Aorta (tissue), 5 donors: Measurements from ENCODE around the gene HNRNPH1. TPM values are rescaled to one million over a fixed set of nuclear protein-coding genes. Genes with fewer than 3 reads are reported as not detected.
A peak's percentile ranks its signal among the peaks of the same experiment; 100 is the strongest.
"Not testable (repeated sequence)": the region's sequence is repeated elsewhere in the genome, so short reads cannot be mapped to it uniquely, and the experiment has no call there.

Experiments
- ATAC-seq: fragments of 200-7000 bp; cut with Tn5 transposase; one replicate; pipeline ENCODE4 v1.9.1; 2022; ENCODE audit warnings: moderate library complexity; ENCODE audit not compliant: low FRiP score
- DNase-seq, 2 donors: peaks; one replicate each; pipeline ENCODE4 v3.0.0-alpha.2; 2020
- H3K27ac ChIP-seq, 2 donors: one replicate each; pipeline ENCODE4 v1.5.1; 2013; ENCODE audit warnings: low read length in 2 of 2, mild to moderate bottlenecking in 2 of 2, moderate library complexity in 2 of 2, control low read depth in 1 of 2, inconsistent platforms in 1 of 2, low read depth in 1 of 2
- H3K27me3 ChIP-seq, 2 donors: one replicate each; pipeline ENCODE4 v1.6.1; 2013; ENCODE audit warnings: control low read depth in 1 of 2, low read length in 1 of 2, mild to moderate bottlenecking in 1 of 2, moderate library complexity in 1 of 2; ENCODE audit not compliant: insufficient read depth in 2 of 2, control insufficient read depth in 1 of 2
- H3K36me3 ChIP-seq, 2 donors: one replicate each; pipeline ENCODE4 v1.6.1; 2013; ENCODE audit warnings: control low read depth in 1 of 2, low read length in 1 of 2, mild to moderate bottlenecking in 1 of 2; ENCODE audit not compliant: insufficient read depth in 2 of 2, control insufficient read depth in 1 of 2
- H3K4me1 ChIP-seq, 2 donors: one replicate each; pipeline ENCODE4 v1.6.1; 2013; ENCODE audit warnings: low read length in 2 of 2, control low read depth in 1 of 2, mild to moderate bottlenecking in 1 of 2, moderate library complexity in 1 of 2; ENCODE audit not compliant: insufficient read depth in 2 of 2, control insufficient read depth in 1 of 2
- H3K4me3 ChIP-seq, 2 donors: one replicate each; pipeline ENCODE4 v1.5.1; 2013; ENCODE audit warnings: low read length in 2 of 2, control low read depth in 1 of 2, mild to moderate bottlenecking in 1 of 2
- H3K9me3 ChIP-seq: one replicate; pipeline ENCODE4 v1.6.1; 2013; ENCODE audit warnings: mild to moderate bottlenecking, low read length; ENCODE audit not compliant: control insufficient read depth
- WGBS, 2 donors: extraction: QIAGEN DNeasy Blood & Tissue Kit; methylation state at CpG; one replicate each; pipeline ENCODE4 v1.1.7; 2013; 5-methylcytosine and 5-hydroxymethylcytosine counted together
- intact Hi-C, 2 donors: fragments of 100-400 bp; cut with DNase I; formaldehyde crosslinking; loops; one replicate each; pipeline versions ENCODE4 v1.14.2 to v1.15.0; 2022
- polyA plus RNA-seq, 2 donors: library from polyadenylated mRNA; stranded (reverse); fragments of 200-250 nt; gene quantifications; one replicate each; pipeline ENCODE4 v1.2.3, GENCODE V29; 2013
- total RNA-seq, 2 donors: library from RNA; stranded (reverse); fragmentation: NEBNext Ultra II Directional; extraction: Animal tissue kit (Norgen Biotek cat#: 25700); gene quantifications; one replicate each; pipeline ENCODE4 v1.2.1, GENCODE V29; 2021
- donor health status: healthy with polysubstance abuse.
- donor health status: Bipolar disorder and iron deficiency.
- donor health status: DM: no; HTN: no; CAD: no.
- donor health status: DM: no; HTN: no; CAD: no.
- donor health status: DM: yes; HTN: yes; CAD: no.

The HNRNPH1 gene
- total and polyA plus RNA-seq, 4 donors, result 141 to 680 (median 404) TPM

GRCh38 chr5:179649166-179649703 lies 25.8 kb upstream of the HNRNPH1 start:
- H3K4me3 ChIP-seq, H3K36me3 ChIP-seq, intact Hi-C loops, H3K4me1 ChIP-seq, H3K9me3 ChIP-seq, DNase-seq, H3K27me3 ChIP-seq, ATAC-seq, H3K27ac ChIP-seq: not testable (repeated sequence)
- 72 to 77% methylated on average over 9 to 10 of the region's 10 CpGs for WGBS, 2 donors

GRCh38 chr5:179648410-179648809 lies 24.9 kb upstream of the HNRNPH1 start:
- Histone ChIP-seq H3K27ac (no peak overlapping the region), H3K36me3 (no peaks in the 10 kb centered on the region), H3K4me1 (no peaks in the 10 kb centered on the region), H3K27me3 (no peaks in the 10 kb centered on the region), H3K4me3 (no peak overlapping the region), H3K9me3 (no peaks in the 10 kb centered on the region)
- 78 to 84% methylated on average over 9 of the region's 9 CpGs for whole genome bisulfite sequencing, 2 donors
- intact Hi-C loops, result no loop called here
- DNase-seq (no peak), ATAC-seq (no peak)

DNA sequence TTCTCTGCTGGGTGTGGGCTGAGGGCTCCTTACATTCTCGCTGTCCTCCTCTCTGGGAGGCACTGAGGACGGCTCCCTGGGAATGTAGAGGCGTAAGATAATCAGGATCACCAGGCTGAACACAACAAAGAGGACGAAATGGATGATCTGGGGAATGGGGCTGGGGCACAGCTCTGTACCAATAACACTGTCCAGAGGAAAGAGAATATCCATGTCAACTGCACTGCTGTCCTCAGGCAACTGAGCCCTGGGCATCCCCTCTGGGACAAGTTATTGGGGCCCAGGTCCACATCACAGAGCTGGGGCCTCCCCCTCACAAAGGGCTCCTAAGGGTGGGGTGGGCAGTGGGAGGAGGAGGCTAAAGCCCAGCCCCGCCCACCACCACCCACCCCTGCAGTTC lies 21.3 kb upstream of the HNRNPH1 start:
- DNase-seq, H3K4me3 ChIP-seq, ATAC-seq, H3K36me3 ChIP-seq, H3K27me3 ChIP-seq, H3K4me1 ChIP-seq, H3K9me3 ChIP-seq, H3K27ac ChIP-seq, intact Hi-C loops: not testable (repeated sequence)
- WGBS, 2 donors, result 77 to 90% methylated on average over 4 to 5 of the region's 5 CpGs

DNA sequence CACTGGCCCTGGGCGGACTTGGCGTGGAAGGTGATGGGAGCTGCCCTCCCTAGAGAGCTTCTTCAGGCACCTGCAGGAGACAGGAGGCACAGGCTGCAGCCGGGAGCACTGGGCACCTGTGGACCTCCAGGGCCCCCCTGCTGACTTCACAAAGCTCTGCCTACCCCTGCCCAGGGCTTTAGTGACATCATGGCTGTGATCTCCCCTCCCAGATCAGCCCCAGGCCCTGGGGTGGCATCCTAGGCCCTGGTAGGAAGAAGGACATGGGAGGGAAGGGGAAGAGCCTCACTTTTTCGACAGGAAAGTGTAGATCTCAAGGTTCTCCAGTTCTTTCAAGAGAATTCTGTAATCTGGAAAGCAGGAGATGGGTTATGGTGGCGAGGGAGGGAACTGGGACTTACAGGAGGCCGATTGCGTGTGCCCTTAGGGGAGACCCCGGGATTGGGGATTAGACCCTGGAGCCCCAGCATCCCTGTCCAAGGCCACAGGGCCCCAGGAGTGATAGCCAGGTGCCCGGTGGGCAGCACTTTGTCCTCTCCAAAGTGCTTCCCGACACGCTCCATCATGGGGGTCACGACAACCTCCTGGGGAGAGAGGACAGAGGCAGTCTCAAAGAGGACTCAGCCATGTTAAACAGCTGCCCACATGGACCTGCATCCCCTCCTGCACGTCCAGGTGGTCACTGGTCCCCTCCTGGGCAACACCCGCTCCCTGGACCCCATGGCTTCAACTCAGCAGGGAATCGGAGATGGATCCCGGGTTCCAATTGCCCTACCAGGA lies 19.9 kb upstream of the HNRNPH1 start:
- DNase-seq, result peak in 1 of 2 donors; percentile 42
- H3K27me3 ChIP-seq, result not testable (repeated sequence)

DNA sequence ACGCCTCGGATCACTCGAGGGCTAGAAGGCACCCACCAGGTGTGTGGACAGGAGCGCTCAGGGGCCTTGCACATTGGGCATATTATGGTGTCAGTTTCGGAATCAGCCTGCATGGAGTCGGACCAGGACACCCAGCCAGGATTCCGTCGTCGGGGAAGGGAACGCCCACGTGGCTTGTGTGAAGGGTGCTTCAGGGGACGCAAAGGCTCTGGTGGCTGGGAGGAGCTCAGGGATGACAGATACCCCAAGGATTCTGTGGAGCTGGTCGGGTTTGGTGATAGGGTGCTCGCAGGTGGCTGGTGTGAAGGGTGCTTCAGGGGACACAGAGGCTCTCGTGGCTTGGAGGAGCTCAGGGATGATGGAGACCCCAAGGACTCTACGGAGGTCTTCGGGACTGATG lies 19.2 kb upstream of the HNRNPH1 start:
- H3K4me1 ChIP-seq, H3K4me3 ChIP-seq, H3K36me3 ChIP-seq, H3K27ac ChIP-seq, H3K27me3 ChIP-seq, H3K9me3 ChIP-seq, ATAC-seq, intact Hi-C loops: not testable (repeated sequence)
- peak in 1 of 2 donors; percentile 57 for DNase-seq
- WGBS, 2 donors, result 82 to 88% methylated on average over 13 to 17 of the region's 17 CpGs

More for the DNA sequence above, 19.9 kb upstream of the HNRNPH1 start:
- H3K27ac ChIP-seq, intact Hi-C loops, H3K4me3 ChIP-seq, H3K36me3 ChIP-seq, H3K9me3 ChIP-seq, H3K4me1 ChIP-seq: not testable (repeated sequence)
- ATAC-seq, result peak; percentile 15
- 87 to 91% methylated on average over 15 to 16 of the region's 16 CpGs for WGBS, 2 donors

DNA sequence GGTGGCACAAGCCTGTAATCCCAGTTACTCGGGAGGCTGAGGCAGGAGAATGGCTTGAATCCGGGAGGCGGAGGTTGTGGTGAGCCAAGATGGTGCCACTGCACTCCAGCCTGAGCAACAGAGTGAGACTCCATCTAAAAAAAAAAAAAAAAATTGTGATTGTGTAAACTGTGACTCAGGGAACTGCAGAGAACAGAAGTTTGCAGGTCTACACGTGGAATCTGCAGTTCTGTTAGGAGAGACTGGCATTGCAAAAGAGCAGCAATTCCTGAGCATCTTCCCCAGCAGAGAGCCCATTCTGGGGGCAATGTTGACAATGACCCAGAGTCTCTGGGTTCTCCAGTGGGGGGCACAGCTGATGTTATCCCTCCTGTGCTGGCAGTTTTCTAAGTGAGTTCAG lies 18.3 kb upstream of the HNRNPH1 start:
- H3K4me3 ChIP-seq, intact Hi-C loops, H3K27ac ChIP-seq, DNase-seq, ATAC-seq, H3K4me1 ChIP-seq, H3K27me3 ChIP-seq, H3K9me3 ChIP-seq, H3K36me3 ChIP-seq: not testable (repeated sequence)
- 0% methylated on average over 1 of the region's 4 CpGs; no CpG with 5 or more reads in 1 of the 2 donors for WGBS, 2 donors

- H3K9me3 ChIP-seq, ATAC-seq, H3K27me3 ChIP-seq, H3K4me3 ChIP-seq, intact Hi-C loops, H3K27ac ChIP-seq, H3K36me3 ChIP-seq, H3K4me1 ChIP-seq: not testable (repeated sequence)
- peak in 1 of 2 donors; percentile 30 for DNase-seq
- 92 to 94% methylated on average over 11 of the region's 11 CpGs for WGBS, 2 donors
These were observed 15.8 kb upstream of the HNRNPH1 start for GRCh38 chr5:179639296-179639695.

DNA sequence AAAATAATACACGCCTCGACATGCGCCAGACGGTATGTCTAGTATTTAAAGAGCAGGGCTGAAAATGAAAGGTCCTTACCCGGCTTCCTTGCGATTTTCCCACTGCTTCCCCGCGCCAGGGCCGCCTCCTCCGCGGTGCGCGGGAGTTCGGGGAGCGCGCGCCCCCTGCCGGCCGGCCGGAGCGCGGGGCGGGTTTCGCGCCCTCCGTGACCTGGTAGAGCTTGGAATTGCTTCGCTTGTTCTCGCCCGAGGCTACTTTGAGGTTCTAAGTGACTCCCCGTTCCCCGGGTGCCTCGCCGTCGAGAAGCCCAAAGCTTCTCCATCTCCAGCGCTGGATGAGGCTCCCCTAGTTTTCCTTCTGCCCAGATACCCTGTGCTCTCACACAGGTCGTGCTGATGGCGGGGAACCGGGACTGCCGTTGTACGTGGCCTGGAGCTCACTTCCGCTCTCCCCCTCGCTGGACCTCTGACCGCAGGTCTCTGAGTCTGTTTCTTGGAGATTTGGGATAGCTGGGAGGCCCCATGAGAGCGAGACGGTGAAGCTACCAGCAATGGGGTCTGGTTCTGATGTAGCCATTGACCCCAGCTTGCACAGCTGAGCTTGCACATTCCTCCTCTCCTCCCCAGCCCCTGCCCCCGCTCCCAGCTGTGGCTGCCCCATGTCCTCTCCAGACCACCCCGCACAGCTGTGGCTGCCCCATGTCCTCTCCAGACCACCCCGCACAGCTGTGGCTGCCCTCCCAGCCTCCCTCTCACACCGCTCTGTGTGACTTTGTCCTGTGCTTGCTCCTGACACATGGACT lies 11.1 kb upstream of the HNRNPH1 start:
- H3K9me3 ChIP-seq, H3K4me3 ChIP-seq, H3K36me3 ChIP-seq, intact Hi-C loops, H3K27me3 ChIP-seq, H3K27ac ChIP-seq, H3K4me1 ChIP-seq: not testable (repeated sequence)
- peak; percentile 96 for ATAC-seq
- WGBS, 2 donors, result 3% methylated on average over 8 of the region's 49 CpGs; no CpG with 5 or more reads in 1 of the 2 donors
- peak in 1 of 2 donors; percentile 70 for DNase-seq
